Measurements from ENCODE around the gene CDH4.
A peak's percentile ranks its signal among the peaks of the same experiment; 100 is the strongest.

CDH4 gene

GRCh38 chr20:61281286-61281795, 29.3 kb downstream of the CDH4 start:
- DNase-seq (ENCODE audit: low read depth in 2 of 2): no peak

DNA sequence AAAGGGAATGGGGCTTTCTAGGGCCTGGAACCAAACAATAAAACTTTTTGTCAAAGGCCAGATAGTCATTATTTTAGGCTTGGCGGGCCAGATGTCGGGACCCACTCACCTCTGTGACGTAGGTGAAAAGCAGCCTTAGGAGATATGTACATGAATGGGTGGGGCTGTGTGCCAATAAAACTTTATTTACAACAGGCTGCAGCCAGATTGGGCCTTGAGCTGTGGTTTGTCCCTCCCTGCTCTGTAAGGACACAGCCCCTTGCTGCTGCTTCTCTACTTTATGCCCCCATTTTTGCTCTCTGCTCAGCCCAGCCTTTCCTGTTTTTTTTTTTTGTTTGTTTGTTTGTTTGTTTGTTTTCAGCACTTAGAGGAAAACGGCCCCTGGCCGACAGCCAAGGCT, 32.7 kb downstream of the CDH4 start:
- no peak for DNase-seq (ENCODE audit: low read depth in 2 of 2)

GRCh38 chr20:61285152-61285645, 33.1 kb downstream of the CDH4 start:
- DNase-seq (ENCODE audit: low read depth in 2 of 2): no peak

DNA sequence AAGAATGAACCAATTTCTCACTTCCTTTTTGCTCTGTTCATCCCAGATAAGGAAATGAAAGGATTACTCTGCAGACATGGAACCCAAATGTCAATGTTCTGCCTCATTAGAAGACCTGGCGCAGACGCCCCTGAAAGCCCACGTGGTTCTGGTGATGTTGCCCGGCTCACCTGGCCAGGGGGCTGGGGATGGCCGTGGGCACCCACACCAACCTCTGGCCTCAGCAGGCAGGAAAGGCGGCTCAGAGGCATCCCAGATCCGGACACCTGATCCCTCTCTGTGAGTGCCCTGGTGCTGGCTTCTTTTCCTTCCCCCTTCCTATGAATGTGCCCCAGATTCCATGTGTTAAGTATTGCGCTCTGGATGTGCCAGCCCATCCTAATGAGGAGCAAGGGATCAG, 33.6 kb downstream of the CDH4 start:
- DNase-seq (ENCODE audit: low read depth in 2 of 2): no peak

DNA sequence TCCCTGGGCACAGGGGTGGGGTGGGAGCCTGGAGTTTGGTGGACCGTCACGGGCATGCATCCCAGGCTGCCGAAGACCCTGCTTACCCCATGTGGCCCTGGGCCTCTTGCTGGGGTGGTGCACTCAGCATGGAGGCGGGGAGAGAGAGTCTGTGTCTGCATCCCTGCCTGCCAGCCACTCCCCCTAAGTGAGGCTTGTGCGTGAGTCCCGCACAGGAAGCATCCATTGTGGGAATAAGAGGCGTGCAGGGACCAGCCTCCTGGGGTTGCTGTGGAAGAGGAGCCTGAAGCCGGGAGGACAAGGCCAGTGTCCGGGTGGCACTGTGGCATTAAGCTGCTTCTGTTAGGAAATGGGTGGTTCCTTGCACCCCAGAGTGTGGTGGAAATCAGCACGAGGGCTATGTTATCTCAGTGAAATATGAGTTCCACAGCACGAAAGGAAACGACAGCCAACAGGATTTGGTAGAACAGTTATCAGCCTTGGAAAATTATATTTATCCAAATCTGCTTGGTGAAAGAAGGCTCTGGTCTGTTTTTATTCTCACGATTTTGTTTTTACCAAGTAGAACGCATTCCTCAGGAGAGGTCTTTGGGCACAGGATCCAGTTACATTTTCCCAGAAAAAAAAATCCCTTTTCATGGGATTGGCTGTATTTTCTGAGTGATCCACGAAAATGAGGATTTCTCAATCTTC, 35.7 kb downstream of the CDH4 start:
- DNase-seq (ENCODE audit: low read depth in 2 of 2): no peak

DNA sequence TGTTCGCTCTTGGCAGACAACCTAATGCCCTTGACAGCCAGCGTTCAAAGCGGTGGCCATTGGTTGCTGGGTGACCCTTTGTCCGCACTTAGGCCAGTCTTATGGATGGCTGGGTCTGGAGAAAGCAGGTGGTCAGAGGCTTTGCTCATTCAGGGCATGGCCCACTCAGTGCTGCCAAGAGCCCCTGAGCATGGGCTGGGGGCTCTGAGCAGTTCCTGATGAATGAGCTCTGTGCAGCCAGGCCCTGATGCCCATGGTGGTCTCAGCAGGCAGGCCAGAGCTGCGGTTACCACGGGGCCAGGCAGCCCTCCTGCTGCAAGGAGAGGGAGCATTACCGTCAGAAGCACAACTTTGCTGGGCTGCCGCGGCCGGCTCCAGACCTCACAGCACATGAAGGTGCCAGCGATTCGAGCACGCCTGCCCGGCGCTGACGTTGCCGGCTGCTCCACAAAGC, 36.3 kb downstream of the CDH4 start:
- no peak for DNase-seq (ENCODE audit: low read depth in 2 of 2)

GRCh38 chr20:61289166-61289565, 37.1 kb downstream of the CDH4 start:
- no peak for DNase-seq (ENCODE audit: low read depth in 2 of 2)

- no peak for DNase-seq (ENCODE audit: low read depth in 2 of 2)
Observed at GRCh38 chr20:61290721-61291120, 38.7 kb downstream of the CDH4 start.

DNA sequence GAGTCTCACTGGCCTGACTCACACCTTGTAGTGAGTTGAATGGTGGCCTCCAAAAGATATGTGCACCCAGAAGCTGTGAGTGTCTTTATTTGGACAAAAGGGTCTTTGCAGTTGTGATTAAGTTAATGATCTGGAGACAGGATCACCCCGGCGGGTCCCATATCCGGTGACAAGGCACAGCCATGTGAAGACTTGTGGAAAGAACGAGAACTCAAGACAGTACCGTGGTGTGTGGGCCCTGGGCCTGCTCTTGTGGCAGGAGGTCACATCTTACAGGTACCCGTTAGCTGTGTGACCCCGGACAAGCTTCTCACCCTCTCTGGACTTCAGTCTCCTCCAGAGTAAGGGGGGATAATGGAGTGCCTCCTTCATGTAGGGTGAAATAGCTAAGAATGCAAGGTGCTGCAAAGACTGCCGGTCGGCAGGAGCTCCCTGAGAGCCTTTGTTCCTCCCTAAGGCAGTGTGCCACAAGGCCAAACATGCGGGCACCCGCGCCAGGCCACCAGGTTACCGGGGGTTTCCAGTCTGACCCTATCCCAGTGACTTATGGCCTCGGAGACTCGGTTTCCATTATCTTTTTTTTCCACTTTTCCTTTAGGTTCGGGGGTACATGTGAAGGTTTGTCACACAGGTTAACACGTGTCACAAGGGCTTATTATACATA, 39.2 kb downstream of the CDH4 start:
- DNase-seq (ENCODE audit: low read depth in 2 of 2): no peak

GRCh38 chr20:61292391-61292790, 40.3 kb downstream of the CDH4 start:
- DNase-seq (ENCODE audit: low read depth in 2 of 2): no peak

- no peak for DNase-seq (ENCODE audit: low read depth in 2 of 2)
Observed at GRCh38 chr20:61292821-61293612, 41.0 kb downstream of the CDH4 start.

- no peak for DNase-seq (ENCODE audit: low read depth in 2 of 2)
Observed at GRCh38 chr20:61293951-61294350, 41.9 kb downstream of the CDH4 start.

- DNase-seq (ENCODE audit: low read depth in 2 of 2): no peak
Observed at GRCh38 chr20:61295249-61295648, 43.2 kb downstream of the CDH4 start.

DNA sequence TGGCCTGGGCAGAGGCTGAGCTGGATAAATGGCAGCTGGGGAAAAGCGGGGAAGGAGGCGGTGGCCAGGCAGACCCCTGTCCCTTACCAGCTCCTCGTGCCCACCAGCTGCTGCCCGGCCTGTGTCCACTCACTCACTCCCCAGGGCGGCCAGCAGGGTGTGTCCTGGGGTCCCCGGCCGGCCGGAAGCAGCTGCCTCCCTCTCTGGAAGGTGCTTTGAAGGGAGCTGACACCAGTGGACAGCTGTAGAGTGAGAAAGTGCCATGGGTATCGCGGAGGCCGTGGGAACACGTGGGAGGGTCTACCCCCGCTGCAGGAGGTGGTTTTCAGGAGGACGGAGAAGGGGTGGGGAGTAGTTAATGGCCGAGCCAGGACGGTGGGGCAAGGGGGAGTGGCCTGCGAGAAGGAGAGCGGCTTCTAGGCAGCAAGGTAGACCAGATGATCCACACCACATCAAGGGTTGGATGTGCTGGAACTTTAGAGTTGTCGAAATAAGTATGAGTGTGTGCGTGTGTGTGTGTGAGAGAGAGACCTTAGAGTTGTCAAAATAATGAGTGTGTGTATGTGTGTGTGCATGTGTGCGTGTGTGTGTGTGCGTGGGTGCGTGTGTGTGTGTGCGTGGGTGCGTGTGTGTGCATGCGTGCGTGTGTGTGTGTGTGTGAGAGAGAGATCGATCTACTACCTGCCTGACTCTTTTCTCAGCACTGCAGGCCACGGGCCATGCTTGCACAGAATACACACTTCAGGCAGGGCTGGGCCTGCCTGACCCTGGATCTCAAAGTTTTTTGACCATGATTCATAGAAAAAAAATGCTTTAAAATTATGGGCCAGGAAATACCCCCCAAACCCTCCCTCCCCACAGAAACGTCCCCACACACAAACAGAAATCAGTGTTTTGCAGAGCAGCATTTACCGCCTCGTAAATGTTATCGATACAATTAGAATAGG, 43.9 kb downstream of the CDH4 start:
- DNase-seq (ENCODE audit: low read depth in 2 of 2): no peak

DNA sequence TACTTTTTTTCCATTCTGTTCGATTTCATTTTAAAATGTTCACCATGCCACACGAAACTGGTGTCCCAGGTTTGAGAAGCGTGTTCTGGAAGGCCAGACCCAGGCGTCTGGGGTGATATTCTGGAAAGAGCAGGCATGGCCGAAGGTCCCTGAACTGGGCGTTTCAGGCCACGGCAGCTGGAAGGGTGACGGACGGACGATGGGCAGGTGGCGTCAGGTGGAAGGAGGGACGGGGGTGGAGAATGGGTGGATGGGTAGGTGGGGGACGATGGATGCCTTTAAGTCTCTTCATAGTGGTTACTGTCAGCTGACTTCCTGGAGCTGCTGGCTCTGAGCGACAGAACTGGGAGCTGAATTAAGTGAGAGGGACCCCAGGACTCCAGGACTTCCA, 44.6 kb downstream of the CDH4 start:
- no peak for DNase-seq (ENCODE audit: low read depth in 2 of 2)

DNA sequence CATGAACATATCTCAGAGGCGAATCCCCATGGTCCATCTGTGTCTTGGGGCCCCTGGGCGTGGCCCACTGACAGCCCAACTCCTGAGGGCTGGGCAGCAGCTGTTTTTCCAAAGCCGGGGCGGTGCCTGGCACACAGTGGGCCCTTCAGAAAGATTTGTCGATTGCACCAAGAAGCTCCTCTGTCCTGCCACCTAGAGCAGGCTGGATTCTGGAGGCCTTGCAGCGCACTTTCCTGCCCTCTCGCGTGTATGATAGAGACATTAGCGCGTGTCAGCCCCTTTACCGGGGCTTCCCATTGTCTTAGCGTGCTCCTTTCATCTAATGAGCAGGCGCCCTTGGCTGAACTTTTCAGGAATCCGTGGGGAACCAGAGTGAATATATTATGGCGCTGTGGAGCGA, 45.4 kb downstream of the CDH4 start:
- DNase-seq (ENCODE audit: low read depth in 2 of 2): no peak

- DNase-seq (ENCODE audit: low read depth in 2 of 2): no peak
Observed at GRCh38 chr20:61297986-61298385, 45.9 kb downstream of the CDH4 start.

DNA sequence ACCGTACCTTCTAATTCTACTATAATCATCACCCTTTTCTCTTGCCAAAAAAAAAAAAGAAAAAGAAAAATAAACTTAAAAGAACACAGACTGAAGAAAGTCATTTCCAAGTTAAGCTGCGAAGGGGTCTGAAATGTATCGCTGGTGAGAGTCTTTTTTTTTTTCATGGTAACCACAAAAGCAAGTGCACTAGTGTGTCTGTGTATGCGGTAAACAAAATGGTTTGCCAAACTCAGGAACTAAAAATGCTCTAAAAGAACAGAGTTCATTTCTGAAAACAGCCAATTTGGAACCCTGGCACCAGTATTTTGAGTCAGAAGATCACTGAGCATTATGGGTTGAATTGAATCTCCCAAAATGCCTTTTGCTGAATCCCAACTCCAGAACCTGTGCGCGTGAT, 46.6 kb downstream of the CDH4 start:
- no peak for DNase-seq (ENCODE audit: low read depth in 2 of 2)

GRCh38 chr20:61299104-61299503, 47.0 kb downstream of the CDH4 start:
- DNase-seq (ENCODE audit: low read depth in 2 of 2): no peak

DNA sequence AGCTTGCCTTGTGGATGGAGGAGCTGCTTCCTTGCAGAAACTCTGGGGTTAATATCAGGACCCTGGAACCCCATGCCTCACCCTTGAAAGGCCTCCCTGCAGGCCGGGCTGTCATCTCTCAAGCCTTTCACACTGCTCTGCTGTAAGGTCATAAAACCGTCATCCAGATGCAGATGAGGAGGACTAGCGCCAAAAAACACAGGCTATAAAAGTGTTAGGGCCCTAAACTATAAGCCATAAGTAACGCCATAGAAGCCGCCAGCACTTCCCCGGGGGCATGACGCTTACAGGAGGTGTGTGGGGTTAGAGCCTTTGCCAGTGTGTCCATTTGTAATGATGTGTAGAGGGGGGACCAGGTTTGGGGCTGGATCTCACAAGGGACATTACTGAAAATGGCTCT, 47.6 kb downstream of the CDH4 start:
- peak in 1 of 2 experiments; percentile 7 for DNase-seq (ENCODE audit: low read depth in 2 of 2)

- DNase-seq (ENCODE audit: low read depth in 2 of 2): no peak
Observed at GRCh38 chr20:61300293-61300692, 48.2 kb downstream of the CDH4 start.

All from fibroblast of skin of left quadriceps (primary cell).